ENCODE data around the gene MT1G. TPM values are rescaled to one million over a fixed set of nuclear protein-coding genes. Genes with fewer than 3 reads are reported as not detected.
"Not testable (repeated sequence)": the region's sequence is repeated elsewhere in the genome, so short reads cannot be mapped to it uniquely, and the experiment has no call there.

The MT1G gene
- total RNA-seq, 1 experiment from 2014 or later = 2.2 TPM

GRCh38 chr16:56677474-56677873 lies 9.6 kb upstream of the MT1G start:
- ChIA-PET POLR2A (interaction anchor here (0.6 kb wide), 1 partner anchor 25 kb away, joined by 6 read pairs; no protein-coding TSS in a partner anchor), CTCF (no interaction called here)

GRCh38 chr16:56675685-56676210 lies 7.9 kb upstream of the MT1G start:
- Histone ChIP-seq H3K4me3 (ENCODE audit: low read depth in 2 of 2, low read length in 2 of 2) (no peak overlapping the region), H3K4me1 (ENCODE audit: control insufficient read depth, insufficient read depth, low read length) (no peaks in the 10 kb centered on the region), H3K27me3 (ENCODE audit: control insufficient read depth, insufficient read depth, low read length) (no peaks in the 10 kb centered on the region), H3K36me3 (ENCODE audit: control insufficient read depth, insufficient read depth, low read length) (no peaks in the 10 kb centered on the region), H3K9me3 (ENCODE audit: control insufficient read depth, insufficient read depth, low read depth, low read length) (no peaks in the 10 kb centered on the region), H3K27ac (ENCODE audit: low read length) (no peak overlapping the region)
- ATAC-seq = no peak
- BruUV-seq (replicated peaks) = no TSS peak
- in situ Hi-C loops (cut with HindIII; ENCODE audit: low pct_unique_long_range_greater_than_20kb, low sequenced_read_pairs) (no loop called here), intact Hi-C loops (cut with micrococcal nuclease; ENCODE audit: unreplicated experiment) (no loop called here)
- POLR2A ChIA-PET = no interaction called here
- no peak for DNase-seq (ENCODE audit: low read depth, low spot score)
- TF ChIP-seq, protein P1, sequence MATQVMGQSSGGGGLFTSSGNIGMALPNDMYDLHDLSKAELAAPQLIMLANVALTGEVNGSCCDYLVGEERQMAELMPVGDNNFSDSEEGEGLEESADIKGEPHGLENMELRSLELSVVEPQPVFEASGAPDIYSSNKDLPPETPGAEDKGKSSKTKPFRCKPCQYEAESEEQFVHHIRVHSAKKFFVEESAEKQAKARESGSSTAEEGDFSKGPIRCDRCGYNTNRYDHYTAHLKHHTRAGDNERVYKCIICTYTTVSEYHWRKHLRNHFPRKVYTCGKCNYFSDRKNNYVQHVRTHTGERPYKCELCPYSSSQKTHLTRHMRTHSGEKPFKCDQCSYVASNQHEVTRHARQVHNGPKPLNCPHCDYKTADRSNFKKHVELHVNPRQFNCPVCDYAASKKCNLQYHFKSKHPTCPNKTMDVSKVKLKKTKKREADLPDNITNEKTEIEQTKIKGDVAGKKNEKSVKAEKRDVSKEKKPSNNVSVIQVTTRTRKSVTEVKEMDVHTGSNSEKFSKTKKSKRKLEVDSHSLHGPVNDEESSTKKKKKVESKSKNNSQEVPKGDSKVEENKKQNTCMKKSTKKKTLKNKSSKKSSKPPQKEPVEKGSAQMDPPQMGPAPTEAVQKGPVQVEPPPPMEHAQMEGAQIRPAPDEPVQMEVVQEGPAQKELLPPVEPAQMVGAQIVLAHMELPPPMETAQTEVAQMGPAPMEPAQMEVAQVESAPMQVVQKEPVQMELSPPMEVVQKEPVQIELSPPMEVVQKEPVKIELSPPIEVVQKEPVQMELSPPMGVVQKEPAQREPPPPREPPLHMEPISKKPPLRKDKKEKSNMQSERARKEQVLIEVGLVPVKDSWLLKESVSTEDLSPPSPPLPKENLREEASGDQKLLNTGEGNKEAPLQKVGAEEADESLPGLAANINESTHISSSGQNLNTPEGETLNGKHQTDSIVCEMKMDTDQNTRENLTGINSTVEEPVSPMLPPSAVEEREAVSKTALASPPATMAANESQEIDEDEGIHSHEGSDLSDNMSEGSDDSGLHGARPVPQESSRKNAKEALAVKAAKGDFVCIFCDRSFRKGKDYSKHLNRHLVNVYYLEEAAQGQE (IDR thresholded peaks at IDR 0.05; ENCODE audit: insufficient read depth in 1 of 2, low read depth in 2 of 2, low read length in 1 of 2) = no peak
- TF ChIP-seq SIN3A (IDR thresholded peaks at IDR 0.05; ENCODE audit: borderline replicate concordance, insufficient read depth, low read depth, low read length) (no peak), TCF7L2 (IDR thresholded peaks at IDR 0.05; ENCODE audit: low read depth, low read length) (no peak)
- CTCF ChIA-PET = no interaction called here

More at GRCh38 chr16:56677474-56677873, 9.6 kb upstream of the MT1G start:
- Histone ChIP-seq H3K27ac (ENCODE audit: low read length) (no peak overlapping the region), H3K4me1 (ENCODE audit: control insufficient read depth, insufficient read depth, low read length) (no peaks in the 10 kb centered on the region; the same call in 1 of the 2 replicates), H3K4me3 (ENCODE audit: low read depth in 2 of 2, low read length in 2 of 2) (no peak overlapping the region), H3K27me3 (ENCODE audit: control insufficient read depth, insufficient read depth, low read length) (no peaks in the 10 kb centered on the region), H3K36me3 (ENCODE audit: control insufficient read depth, insufficient read depth, low read length) (no peaks in the 10 kb centered on the region), H3K9me3 (ENCODE audit: control insufficient read depth, insufficient read depth, low read depth, low read length) (no peaks in the 10 kb centered on the region)
- DNase-seq (ENCODE audit: low read depth, low spot score) (no peak), ATAC-seq (no peak)
- intact Hi-C loops (cut with micrococcal nuclease; ENCODE audit: unreplicated experiment) (no loop called here), in situ Hi-C loops (cut with HindIII; ENCODE audit: low pct_unique_long_range_greater_than_20kb, low sequenced_read_pairs) (no loop called here)
- no TSS peak for BruUV-seq (replicated peaks)
- TF ChIP-seq, protein P1 (IDR thresholded peaks at IDR 0.05; ENCODE audit: insufficient read depth in 1 of 2, low read depth in 2 of 2, low read length in 1 of 2) = no peak
- no peak for TF ChIP-seq POLR2AphosphoS5 (IDR thresholded peaks at IDR 0.05; ENCODE audit: low read depth, low read length)
- TF ChIP-seq SIN3A (IDR thresholded peaks at IDR 0.05; ENCODE audit: borderline replicate concordance, insufficient read depth, low read depth, low read length) = no peak
- no peak for TF ChIP-seq TCF7L2 (IDR thresholded peaks at IDR 0.05; ENCODE audit: low read depth, low read length)
- TF ChIP-seq, protein P2, sequence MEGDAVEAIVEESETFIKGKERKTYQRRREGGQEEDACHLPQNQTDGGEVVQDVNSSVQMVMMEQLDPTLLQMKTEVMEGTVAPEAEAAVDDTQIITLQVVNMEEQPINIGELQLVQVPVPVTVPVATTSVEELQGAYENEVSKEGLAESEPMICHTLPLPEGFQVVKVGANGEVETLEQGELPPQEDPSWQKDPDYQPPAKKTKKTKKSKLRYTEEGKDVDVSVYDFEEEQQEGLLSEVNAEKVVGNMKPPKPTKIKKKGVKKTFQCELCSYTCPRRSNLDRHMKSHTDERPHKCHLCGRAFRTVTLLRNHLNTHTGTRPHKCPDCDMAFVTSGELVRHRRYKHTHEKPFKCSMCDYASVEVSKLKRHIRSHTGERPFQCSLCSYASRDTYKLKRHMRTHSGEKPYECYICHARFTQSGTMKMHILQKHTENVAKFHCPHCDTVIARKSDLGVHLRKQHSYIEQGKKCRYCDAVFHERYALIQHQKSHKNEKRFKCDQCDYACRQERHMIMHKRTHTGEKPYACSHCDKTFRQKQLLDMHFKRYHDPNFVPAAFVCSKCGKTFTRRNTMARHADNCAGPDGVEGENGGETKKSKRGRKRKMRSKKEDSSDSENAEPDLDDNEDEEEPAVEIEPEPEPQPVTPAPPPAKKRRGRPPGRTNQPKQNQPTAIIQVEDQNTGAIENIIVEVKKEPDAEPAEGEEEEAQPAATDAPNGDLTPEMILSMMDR (IDR thresholded peaks at IDR 0.05) = no peak

GRCh38 chr16:56674570-56674969 lies 6.7 kb upstream of the MT1G start:
- BruUV-seq (replicated peaks); H3K27me3 ChIP-seq (ENCODE audit: control insufficient read depth, insufficient read depth, low read length); H3K4me3 ChIP-seq (ENCODE audit: low read depth in 2 of 2, low read length in 2 of 2); H3K27ac ChIP-seq (ENCODE audit: low read length); in situ Hi-C loops (cut with HindIII; ENCODE audit: low pct_unique_long_range_greater_than_20kb, low sequenced_read_pairs); intact Hi-C loops (cut with micrococcal nuclease; ENCODE audit: unreplicated experiment); H3K9me3 ChIP-seq (ENCODE audit: control insufficient read depth, insufficient read depth, low read depth, low read length); POLR2A ChIA-PET; DNase-seq (ENCODE audit: low read depth, low spot score); H3K4me1 ChIP-seq (ENCODE audit: control insufficient read depth, insufficient read depth, low read length); H3K36me3 ChIP-seq (ENCODE audit: control insufficient read depth, insufficient read depth, low read length); ATAC-seq: not testable (repeated sequence)
- CTCF ChIA-PET = interaction anchor here (1.4 kb wide), 1 partner anchor 27 kb away, joined by 6 read pairs; no protein-coding TSS in a partner anchor

Data from Panc1 (cell line).